Measurements from ENCODE around the gene NF1. TPM values are rescaled to one million over a fixed set of nuclear protein-coding genes. Genes with fewer than 3 reads are reported as not detected.

NF1 gene
- total and polyA plus RNA-seq, 2 of the 13 experiments (the other 11 are each of a cell fraction or from before 2014, with no cell fraction given), result 21.5 to 26.5 TPM

DNA sequence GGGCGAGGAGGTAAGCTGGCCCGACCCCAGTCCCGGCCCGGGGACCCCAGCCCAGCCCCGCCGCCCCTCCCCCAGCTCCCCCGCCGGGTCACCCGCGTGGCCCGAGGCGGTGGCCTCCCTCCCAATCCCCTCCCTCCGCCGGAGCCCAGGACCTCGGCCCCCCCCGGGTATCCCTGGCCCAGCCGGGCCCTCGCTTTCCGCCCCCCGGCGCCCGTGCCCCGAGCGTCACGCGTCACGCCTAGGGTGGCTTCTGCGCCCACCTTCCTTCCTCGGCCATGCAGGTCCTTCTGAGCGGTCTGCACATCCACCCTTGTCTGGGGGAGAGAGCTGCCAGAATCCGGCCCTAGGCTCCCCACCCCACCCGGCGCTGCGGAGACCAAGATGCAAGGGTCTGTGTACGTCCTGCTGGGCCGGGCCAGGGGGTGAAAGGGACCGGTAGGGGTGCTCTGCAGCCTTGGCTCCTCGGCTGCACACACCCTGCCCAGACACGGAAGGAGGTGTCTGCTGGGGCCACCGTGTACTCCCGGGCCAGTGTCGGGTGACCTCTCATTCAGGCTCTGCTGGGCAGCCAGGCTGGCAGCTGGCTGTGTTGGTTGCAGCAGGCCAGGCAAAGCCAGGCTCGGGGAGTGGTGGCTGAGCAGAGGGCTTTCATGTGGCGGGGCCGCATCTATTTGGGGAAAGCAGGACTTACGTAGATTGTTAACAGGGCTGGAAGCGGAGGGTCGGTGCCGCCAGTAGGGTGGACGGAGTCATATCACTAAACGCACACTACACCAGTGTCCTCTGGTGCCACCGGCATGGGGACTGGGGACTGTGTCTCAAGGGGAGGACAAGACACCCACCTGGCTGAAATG, 297.5 kb downstream of the NF1 start:
- Histone ChIP-seq H2AFZ (ENCODE audit: low read length) (no peak overlapping the region), H3K4me2 (ENCODE audit: low read depth, low read length) (peak overlapping the region; percentile 27; the same call in 1 of the 2 replicates)
- no peak for DNase-seq (ENCODE audit: low spot score)

More for the DNA sequence above, 297.5 kb downstream of the NF1 start:
- Histone ChIP-seq H3K27ac (ENCODE audit: extremely low read length, insufficient read depth, low read length) (no peak overlapping the region), H3K79me2 (ENCODE audit: insufficient read depth, low read length) (no peaks in the 10 kb centered on the region), H3K4me1 (ENCODE audit: insufficient read depth, low read length) (no peaks in the 10 kb centered on the region), H3K4me3 (replicated peaks in 1 of 3; ENCODE audit: insufficient read depth in 1 of 3, low read depth in 2 of 3, low read length in 3 of 3) (peak overlapping the region in 1 of 3 experiments; percentile 28; a peak in 1 of 6 replicates), H3K9me3 (ENCODE audit: low read length) (no peaks in the 10 kb centered on the region), H4K20me1 (ENCODE audit: insufficient read depth, low read length) (no peaks in the 10 kb centered on the region), H3K36me3 (replicated peaks in 1 of 2; ENCODE audit: control insufficient read depth in 1 of 2, insufficient read depth in 2 of 2, low read length in 2 of 2) (no peaks in the 10 kb centered on the region), H3K9ac (ENCODE audit: insufficient read depth, low read depth, low read length) (no peak overlapping the region), H3K27me3 (ENCODE audit: control insufficient read depth in 1 of 2, insufficient read depth in 2 of 2, low read length in 2 of 2) (peaks cover 8 to 42% of the 10 kb centered on the region in 2 experiments)
- ChIA-PET POLR2A (no interaction called here), CTCF (ENCODE audit: low intra/inter-chr PET ratio, low total read pairs) (no interaction called here)
- ATAC-seq (0 out of 3 replicates have a peak, but pooled peaks have one; percentile 10), FAIRE-seq (no peak)
- intact Hi-C loops (cut with micrococcal nuclease; ENCODE audit: unreplicated experiment) (no loop called here), in situ Hi-C loops (cut with HindIII; ENCODE audit: extremely low pct_ligation_motif_present, low pct_unique_long_range_greater_than_20kb) (no loop called here)
- BruUV-seq (replicated peaks), result no TSS peak
- TF ChIP-seq ZNF124 (CRISPR knock-in tag; IDR thresholded peaks at IDR 0.05) (no peak), ZNF20 (CRISPR knock-in tag; IDR thresholded peaks at IDR 0.05) (no peak), ZNF274 (CRISPR knock-in tag; IDR thresholded peaks at IDR 0.05) (no peak), NCOR1 (IDR thresholded peaks at IDR 0.05; ENCODE audit: borderline replicate concordance, low read length) (no peak), ZNF747 (CRISPR knock-in tag; IDR thresholded peaks at IDR 0.05; ENCODE audit: borderline replicate concordance) (no peak), NFIB (CRISPR knock-in tag; IDR thresholded peaks at IDR 0.05; ENCODE audit: borderline replicate concordance) (no peak), ZNF496 (CRISPR knock-in tag; IDR thresholded peaks at IDR 0.05; ENCODE audit: insufficient replicate concordance) (no peak), CBX2 (IDR thresholded peaks at IDR 0.05; ENCODE audit: low read depth, low read length) (no peak), CBX2 (CRISPR knock-in tag; IDR thresholded peaks at IDR 0.05; ENCODE audit: low read depth) (no peak), KLF15 (CRISPR knock-in tag; IDR thresholded peaks at IDR 0.05; ENCODE audit: borderline replicate concordance) (no peak), KDM2A (CRISPR knock-in tag; IDR thresholded peaks at IDR 0.05; ENCODE audit: borderline replicate concordance, low read depth) (no peak)
- TF ChIP-seq, protein P1, sequence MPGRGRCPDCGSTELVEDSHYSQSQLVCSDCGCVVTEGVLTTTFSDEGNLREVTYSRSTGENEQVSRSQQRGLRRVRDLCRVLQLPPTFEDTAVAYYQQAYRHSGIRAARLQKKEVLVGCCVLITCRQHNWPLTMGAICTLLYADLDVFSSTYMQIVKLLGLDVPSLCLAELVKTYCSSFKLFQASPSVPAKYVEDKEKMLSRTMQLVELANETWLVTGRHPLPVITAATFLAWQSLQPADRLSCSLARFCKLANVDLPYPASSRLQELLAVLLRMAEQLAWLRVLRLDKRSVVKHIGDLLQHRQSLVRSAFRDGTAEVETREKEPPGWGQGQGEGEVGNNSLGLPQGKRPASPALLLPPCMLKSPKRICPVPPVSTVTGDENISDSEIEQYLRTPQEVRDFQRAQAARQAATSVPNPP (CRISPR knock-in tag; IDR thresholded peaks at IDR 0.05), result no peak
- TF ChIP-seq, protein P2, sequence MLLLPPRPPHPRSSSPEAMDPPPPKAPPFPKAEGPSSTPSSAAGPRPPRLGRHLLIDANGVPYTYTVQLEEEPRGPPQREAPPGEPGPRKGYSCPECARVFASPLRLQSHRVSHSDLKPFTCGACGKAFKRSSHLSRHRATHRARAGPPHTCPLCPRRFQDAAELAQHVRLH (CRISPR knock-in tag; IDR thresholded peaks at IDR 0.05; ENCODE audit: borderline replicate concordance, low read depth), result no peak
- 48% methylated on average over 30 of the region's 52 CpGs for WGBS (ENCODE audit: low lambda C conversion rate)
